Osteoblast (primary cell): ENCODE data around the gene LAMA5. TPM values are rescaled to one million over a fixed set of nuclear protein-coding genes. Genes with fewer than 3 reads are reported as not detected.
A peak's percentile ranks its signal among the peaks of the same experiment; 100 is the strongest.

Source experiments
- DNase-seq: peaks from one replicate; pipeline ENCODE4 v3.0.0; 2011; ENCODE audit warnings: low spot score, mixed read lengths; ENCODE audit not compliant: insufficient read length; ENCODE audit errors: missing footprints
- H2AFZ ChIP-seq: 2 replicates; pipeline ENCODE4 v1.6.0; 2011; ENCODE audit warnings: mild to moderate bottlenecking, low read length
- H3K27ac ChIP-seq: 2 replicates; pipeline ENCODE4 v1.5.1; 2011; ENCODE audit warnings: mild to moderate bottlenecking, low read depth, low read length, moderate library complexity
- H3K27me3 ChIP-seq: 2 replicates; pipeline ENCODE4 v1.6.0; 2012; ENCODE audit warnings: mild to moderate bottlenecking, control low read depth, inconsistent platforms, low read length, moderate library complexity; ENCODE audit not compliant: insufficient read depth
- H3K36me3 ChIP-seq: 2 replicates; pipeline ENCODE4 v1.5.1; 2011; ENCODE audit warnings: mild to moderate bottlenecking, low read length, control low read depth, moderate library complexity; ENCODE audit not compliant: insufficient read depth
- H3K4me1 ChIP-seq: 2 replicates; pipeline ENCODE4 v1.5.1; 2011; ENCODE audit warnings: mild to moderate bottlenecking, low read length, control low read depth, moderate library complexity; ENCODE audit not compliant: insufficient read depth
- H3K4me2 ChIP-seq: 2 replicates; pipeline ENCODE4 v1.6.0; 2011; ENCODE audit warnings: mild to moderate bottlenecking, low read length; ENCODE audit not compliant: insufficient read depth
- H3K4me3 ChIP-seq: fragments of 200-600 bp; sonication (generic); 3 replicates; pipeline ENCODE4 v1.5.1; 2012; ENCODE audit warnings: mild to moderate bottlenecking, low read length, inconsistent platforms; ENCODE audit not compliant: insufficient read depth
- H3K79me2 ChIP-seq: 2 replicates; pipeline ENCODE4 v1.6.0; 2012; ENCODE audit warnings: mild to moderate bottlenecking, low read length, control low read depth, inconsistent platforms; ENCODE audit not compliant: insufficient read depth
- H3K9me3 ChIP-seq: 2 replicates; pipeline ENCODE4 v1.5.1; 2011; ENCODE audit warnings: low read depth, low read length, control low read depth
- H4K20me1 ChIP-seq: 2 replicates; pipeline ENCODE4 v1.6.0; 2012; ENCODE audit warnings: mild to moderate bottlenecking, low read length, control low read depth; ENCODE audit not compliant: insufficient read depth
- total RNA-seq: library from RNA; depleted of rRNA; stranded (reverse); fragments of >200 nt; gene quantifications from 2 replicates; pipeline ENCODE4 v1.2.3, GENCODE V29; 2012
- TF ChIP-seq, protein P1 (sequence below): IDR thresholded peaks from 2 replicates; pipeline ENCODE4 v1.5.1; 2011; ENCODE audit warnings: mild to moderate bottlenecking, low read depth, low read length, moderate library complexity; ENCODE audit errors: extremely low read depth

Gene LAMA5
- total RNA-seq, 1 donor, result 2.2 TPM

- Histone ChIP-seq H3K9me3 (no peaks in the 10 kb centered on the region), H3K27ac (no peak overlapping the region), H4K20me1 (no peaks in the 10 kb centered on the region), H3K4me1 (no peaks in the 10 kb centered on the region), H2AFZ (no peak overlapping the region), H3K27me3 (no peaks in the 10 kb centered on the region), H3K4me3 (no peak overlapping the region), H3K4me2 (no peak overlapping the region), H3K79me2 (no peaks in the 10 kb centered on the region), H3K36me3 (peaks cover 70% of the 10 kb centered on the region)
- DNase-seq, result peak; percentile 72
- TF ChIP-seq, protein P1, sequence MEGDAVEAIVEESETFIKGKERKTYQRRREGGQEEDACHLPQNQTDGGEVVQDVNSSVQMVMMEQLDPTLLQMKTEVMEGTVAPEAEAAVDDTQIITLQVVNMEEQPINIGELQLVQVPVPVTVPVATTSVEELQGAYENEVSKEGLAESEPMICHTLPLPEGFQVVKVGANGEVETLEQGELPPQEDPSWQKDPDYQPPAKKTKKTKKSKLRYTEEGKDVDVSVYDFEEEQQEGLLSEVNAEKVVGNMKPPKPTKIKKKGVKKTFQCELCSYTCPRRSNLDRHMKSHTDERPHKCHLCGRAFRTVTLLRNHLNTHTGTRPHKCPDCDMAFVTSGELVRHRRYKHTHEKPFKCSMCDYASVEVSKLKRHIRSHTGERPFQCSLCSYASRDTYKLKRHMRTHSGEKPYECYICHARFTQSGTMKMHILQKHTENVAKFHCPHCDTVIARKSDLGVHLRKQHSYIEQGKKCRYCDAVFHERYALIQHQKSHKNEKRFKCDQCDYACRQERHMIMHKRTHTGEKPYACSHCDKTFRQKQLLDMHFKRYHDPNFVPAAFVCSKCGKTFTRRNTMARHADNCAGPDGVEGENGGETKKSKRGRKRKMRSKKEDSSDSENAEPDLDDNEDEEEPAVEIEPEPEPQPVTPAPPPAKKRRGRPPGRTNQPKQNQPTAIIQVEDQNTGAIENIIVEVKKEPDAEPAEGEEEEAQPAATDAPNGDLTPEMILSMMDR, result no peak
Measured at GRCh38 chr20:62284448-62284847, 82.7 kb downstream of the LAMA5 start.

DNA sequence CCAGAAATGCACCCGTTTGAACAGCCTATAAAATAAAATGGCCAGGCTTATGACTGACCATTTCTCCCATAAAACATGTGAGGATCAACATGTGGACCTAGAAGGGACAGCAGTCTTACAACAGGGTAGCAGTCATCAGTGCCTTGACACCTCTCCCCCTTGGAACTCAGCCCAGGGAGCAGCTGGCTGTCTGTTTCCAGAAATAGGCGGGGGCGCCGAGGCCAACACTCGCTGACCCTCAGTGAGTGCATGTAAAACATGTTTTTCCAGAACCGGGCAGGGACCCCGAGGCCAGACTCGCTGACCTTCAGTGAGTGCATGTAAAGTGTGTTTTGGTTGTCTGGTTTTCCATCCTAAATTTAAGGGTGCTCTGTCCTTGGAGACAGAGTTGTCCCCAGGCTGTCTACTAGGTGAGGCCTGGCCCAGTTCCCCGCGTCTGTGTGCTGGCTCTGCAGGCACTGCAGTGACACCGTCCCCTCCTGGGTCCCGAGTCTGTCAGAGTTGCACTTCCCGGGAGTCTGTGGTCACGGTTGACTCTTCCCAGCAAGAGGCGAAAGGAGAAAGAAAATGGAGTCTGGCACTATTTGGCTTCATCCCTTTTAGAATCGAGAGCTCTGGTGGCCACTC, 84.1 kb downstream of the LAMA5 start:
- Histone ChIP-seq H3K36me3 (peaks cover 66% of the 10 kb centered on the region), H3K4me3 (no peak overlapping the region), H3K9me3 (no peaks in the 10 kb centered on the region), H3K79me2 (no peaks in the 10 kb centered on the region), H2AFZ (no peak overlapping the region), H4K20me1 (no peaks in the 10 kb centered on the region), H3K27me3 (no peaks in the 10 kb centered on the region), H3K4me1 (no peaks in the 10 kb centered on the region), H3K4me2 (no peak overlapping the region), H3K27ac (no peak overlapping the region)
- peak; percentile 6 for DNase-seq
- TF ChIP-seq, protein P1, result no peak

GRCh38 chr20:62282103-62282502, 85.0 kb downstream of the LAMA5 start:
- Histone ChIP-seq H2AFZ (no peak overlapping the region), H3K36me3 (peaks cover 66% of the 10 kb centered on the region), H3K9me3 (no peaks in the 10 kb centered on the region), H3K4me3 (no peak overlapping the region), H4K20me1 (peaks cover 4% of the 10 kb centered on the region), H3K27ac (no peak overlapping the region), H3K4me2 (no peak overlapping the region), H3K79me2 (no peaks in the 10 kb centered on the region), H3K4me1 (no peaks in the 10 kb centered on the region), H3K27me3 (no peaks in the 10 kb centered on the region)
- TF ChIP-seq, protein P1, result no peak
- DNase-seq, result peak; percentile 49

- Histone ChIP-seq H3K9me3 (no peaks in the 10 kb centered on the region), H2AFZ (no peak overlapping the region), H3K79me2 (no peaks in the 10 kb centered on the region), H3K27me3 (no peaks in the 10 kb centered on the region), H3K4me1 (no peaks in the 10 kb centered on the region), H3K27ac (no peak overlapping the region), H3K36me3 (peaks cover 60% of the 10 kb centered on the region), H3K4me2 (no peak overlapping the region), H3K4me3 (no peak overlapping the region), H4K20me1 (peaks cover 8% of the 10 kb centered on the region)
- peak; percentile 66 for DNase-seq
- TF ChIP-seq, protein P1, result no peak
Measured at GRCh38 chr20:62281161-62281933, 85.8 kb downstream of the LAMA5 start.
